Activated CD4-positive, CD25-positive, alpha-beta regulatory T cell (primary cell): ENCODE data around the gene COL4A5.
A peak's percentile ranks its signal among the peaks of the same experiment; 100 is the strongest.

Experiments used
- DNase-seq, 4 experiments: peaks; one replicate each; lab custom pipeline; 2025; lab: John Stamatoyannopoulos, UW

The COL4A5 gene

GRCh38 chrX:108641589-108642272 is 202.1 kb downstream of the COL4A5 start:
- DNase-seq, result peak in 1 of 4 experiments; percentile 0

GRCh38 chrX:108642273-108642628 is 202.6 kb downstream of the COL4A5 start:
- DNase-seq, result no peak

- DNase-seq, result no peak
Observed at GRCh38 chrX:108664701-108665100, 225.1 kb downstream of the COL4A5 start.

GRCh38 chrX:108666101-108666500 is 226.5 kb downstream of the COL4A5 start:
- no peak for DNase-seq

GRCh38 chrX:108671526-108671925 is 231.9 kb downstream of the COL4A5 start:
- DNase-seq, result no peak

GRCh38 chrX:108696690-108697089 is 257.1 kb downstream of the COL4A5 start:
- no peak for DNase-seq

GRCh38 chrX:108699368-108699767 is 259.7 kb downstream of the COL4A5 start:
- no peak for DNase-seq

GRCh38 chrX:108701633-108702032 is 262.0 kb downstream of the COL4A5 start:
- no peak for DNase-seq

GRCh38 chrX:108702530-108702929 is 262.9 kb downstream of the COL4A5 start:
- no peak for DNase-seq

- DNase-seq, result no peak
Observed at GRCh38 chrX:108704839-108705238, 265.2 kb downstream of the COL4A5 start.

- no peak for DNase-seq
Observed at GRCh38 chrX:108712886-108713285, 273.2 kb downstream of the COL4A5 start.

GRCh38 chrX:108722561-108722960 is 282.9 kb downstream of the COL4A5 start:
- DNase-seq, result no peak

GRCh38 chrX:108726748-108727147 is 287.1 kb downstream of the COL4A5 start:
- DNase-seq, result no peak

- DNase-seq, result no peak
Observed at GRCh38 chrX:108731153-108731552, 291.5 kb downstream of the COL4A5 start.

- no peak for DNase-seq
Observed at GRCh38 chrX:108732630-108733321, 293.1 kb downstream of the COL4A5 start.

GRCh38 chrX:108734426-108734825 is 294.8 kb downstream of the COL4A5 start:
- no peak for DNase-seq

GRCh38 chrX:108735091-108735678 is 295.5 kb downstream of the COL4A5 start:
- no peak for DNase-seq

- no peak for DNase-seq
Observed at GRCh38 chrX:108735679-108736508, 296.3 kb downstream of the COL4A5 start.

GRCh38 chrX:108736509-108737479 is 297.2 kb downstream of the COL4A5 start, which contains the start of gene IRS4:
Gene IRS4 (minus strand): TSS chrX:108736563.
- DNase-seq, result no peak

- no peak for DNase-seq
Observed at GRCh38 chrX:108737754-108738153, 298.1 kb downstream of the COL4A5 start.

GRCh38 chrX:108740299-108740774 is 300.7 kb downstream of the COL4A5 start:
- DNase-seq, result no peak
